ENCODE measurements around the gene ORAI1. TPM values are rescaled to one million over a fixed set of nuclear protein-coding genes. Genes with fewer than 3 reads are reported as not detected.
"Not testable (repeated sequence)": the region's sequence is repeated elsewhere in the genome, so short reads cannot be mapped to it uniquely, and the experiment has no call there.

Gene ORAI1
- total and polyA plus RNA-seq, 2 donors, result 6.4 to 12.8 TPM

- 23% methylated on average over 23 of the region's 23 CpGs for WGBS
- no peaks in the 10 kb centered on the region for H3K27me3 ChIP-seq (ENCODE audit: control insufficient read depth in 2 of 2, insufficient read depth in 1 of 2, low read length in 1 of 2)
- H3K4me1 ChIP-seq (ENCODE audit: control insufficient read depth in 2 of 2, insufficient read depth in 2 of 2, low read length in 2 of 2), result peaks cover 23 to 50% of the 10 kb centered on the region in 2 donors
- H3K4me3 ChIP-seq (ENCODE audit: low read length in 2 of 2), result peak within 1 kb of the TSS; percentile 58 to 82
- H3K27ac ChIP-seq (ENCODE audit: low read depth in 1 of 2, low read length in 1 of 2), result peak within 1 kb of the TSS; percentile 89 to 91
- H3K36me3 ChIP-seq (ENCODE audit: control insufficient read depth in 2 of 2, insufficient read depth in 2 of 2, low read length in 1 of 2), result peaks cover 0 to 3% of the 10 kb centered on the region in 2 donors
- peak in 3 of 9 donors; percentile 38 to 63 (median 41) for DNase-seq (ENCODE audit: low read depth in 6 of 9, low spot score in 9 of 9)
- no peaks in the 10 kb centered on the region for H3K9me3 ChIP-seq (ENCODE audit: control insufficient read depth in 2 of 2, insufficient read depth in 1 of 2, low read length in 1 of 2)
Measured at GRCh38 chr12:121580959-121581685, 45.2 kb upstream of the ORAI1 start, which contains the start of gene KDM2B. Gene KDM2B (minus strand): TSS chr12:121581023. CDS start chr12:121580911, 112 bp downstream.

- H3K4me3 ChIP-seq (ENCODE audit: low read length in 2 of 2), result peak overlapping the region; percentile 58 to 82
- peak in 2 of 9 donors; percentile 29 to 39 for DNase-seq (ENCODE audit: low read depth in 6 of 9, low spot score in 9 of 9)
- no peaks in the 10 kb centered on the region for H3K27me3 ChIP-seq (ENCODE audit: control insufficient read depth in 2 of 2, insufficient read depth in 1 of 2, low read length in 1 of 2)
- H3K9me3 ChIP-seq (ENCODE audit: control insufficient read depth in 2 of 2, insufficient read depth in 1 of 2, low read length in 1 of 2), result no peaks in the 10 kb centered on the region
- WGBS, result 19% methylated on average over 17 of the region's 17 CpGs
- no peaks in the 10 kb centered on the region for H3K36me3 ChIP-seq (ENCODE audit: control insufficient read depth in 2 of 2, insufficient read depth in 2 of 2, low read length in 1 of 2)
- peak overlapping the region; percentile 5 to 25 for H3K27ac ChIP-seq (ENCODE audit: low read depth in 1 of 2, low read length in 1 of 2)
- H3K4me1 ChIP-seq (ENCODE audit: control insufficient read depth in 2 of 2, insufficient read depth in 2 of 2, low read length in 2 of 2), result peaks cover 23 to 48% of the 10 kb centered on the region in 2 donors
Measured at GRCh38 chr12:121581686-121582429, 44.5 kb upstream of the ORAI1 start.

GRCh38 chr12:121582583-121583333 is 43.6 kb upstream of the ORAI1 start:
- 55% methylated on average over 13 of the region's 13 CpGs for WGBS
- no peak overlapping the region for H3K4me3 ChIP-seq (ENCODE audit: low read length in 2 of 2)
- no peaks in the 10 kb centered on the region for H3K27me3 ChIP-seq (ENCODE audit: control insufficient read depth in 2 of 2, insufficient read depth in 1 of 2, low read length in 1 of 2)
- no peaks in the 10 kb centered on the region for H3K36me3 ChIP-seq (ENCODE audit: control insufficient read depth in 2 of 2, insufficient read depth in 2 of 2, low read length in 1 of 2)
- H3K27ac ChIP-seq (ENCODE audit: low read depth in 1 of 2, low read length in 1 of 2), result no peak overlapping the region
- peaks cover 22 to 40% of the 10 kb centered on the region in 2 donors for H3K4me1 ChIP-seq (ENCODE audit: control insufficient read depth in 2 of 2, insufficient read depth in 2 of 2, low read length in 2 of 2)
- DNase-seq (ENCODE audit: low read depth in 6 of 9, low spot score in 9 of 9), result no peak
- no peaks in the 10 kb centered on the region for H3K9me3 ChIP-seq (ENCODE audit: control insufficient read depth in 2 of 2, insufficient read depth in 1 of 2, low read length in 1 of 2)

GRCh38 chr12:121583334-121583661 is 43.0 kb upstream of the ORAI1 start:
- H3K4me1 ChIP-seq (ENCODE audit: control insufficient read depth in 2 of 2, insufficient read depth in 2 of 2, low read length in 2 of 2), result peaks cover 17 to 34% of the 10 kb centered on the region in 2 donors
- H3K36me3 ChIP-seq (ENCODE audit: control insufficient read depth in 2 of 2, insufficient read depth in 2 of 2, low read length in 1 of 2); DNase-seq (ENCODE audit: low read depth in 6 of 9, low spot score in 9 of 9); H3K9me3 ChIP-seq (ENCODE audit: control insufficient read depth in 2 of 2, insufficient read depth in 1 of 2, low read length in 1 of 2); H3K4me3 ChIP-seq (ENCODE audit: low read length in 2 of 2); H3K27ac ChIP-seq (ENCODE audit: low read depth in 1 of 2, low read length in 1 of 2); H3K27me3 ChIP-seq (ENCODE audit: control insufficient read depth in 2 of 2, insufficient read depth in 1 of 2, low read length in 1 of 2): not testable (repeated sequence)
- WGBS, result 95% methylated on average over 2 of the region's 2 CpGs

GRCh38 chr12:121584885-121585284 is 41.4 kb upstream of the ORAI1 start:
- peaks cover 15 to 37% of the 10 kb centered on the region in 2 donors for H3K4me1 ChIP-seq (ENCODE audit: control insufficient read depth in 2 of 2, insufficient read depth in 2 of 2, low read length in 2 of 2)
- not testable (repeated sequence) for H3K4me3 ChIP-seq (ENCODE audit: low read length in 2 of 2)

DNA sequence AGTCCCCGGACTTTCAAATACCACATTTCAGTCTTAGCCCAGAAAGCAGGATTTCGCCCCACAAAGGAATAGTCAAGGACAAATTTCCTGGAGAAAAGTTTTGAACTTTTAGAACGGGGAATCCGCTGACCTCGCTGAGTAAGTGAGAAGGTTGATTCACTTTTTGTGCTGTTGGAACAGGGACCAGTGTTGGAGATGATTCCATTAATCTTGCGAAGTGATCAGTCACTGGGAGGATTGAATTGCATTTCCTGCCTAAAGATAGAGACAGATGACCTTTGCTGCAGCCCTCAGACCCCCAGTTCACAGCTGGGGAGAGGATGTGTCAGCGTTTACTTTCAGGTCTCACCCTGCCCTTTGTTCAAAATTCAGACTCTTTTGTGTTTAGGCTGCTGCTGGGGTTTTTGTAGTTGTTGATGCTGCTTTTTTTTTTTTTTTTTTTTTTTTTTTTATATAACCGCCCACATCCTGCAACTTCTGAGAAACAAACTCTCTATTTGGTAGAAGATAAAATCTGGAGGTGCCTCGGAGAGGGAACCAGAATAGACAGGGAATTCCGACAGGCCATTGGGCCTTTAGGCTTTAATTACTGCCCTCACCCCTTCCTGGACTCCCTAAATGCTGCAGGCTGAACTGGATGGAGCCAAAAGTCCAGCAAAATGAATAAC is 35.7 kb upstream of the ORAI1 start:
- 2% methylated on average over 10 of the region's 10 CpGs for WGBS
- H3K36me3 ChIP-seq (ENCODE audit: control insufficient read depth in 2 of 2, insufficient read depth in 2 of 2, low read length in 1 of 2), result no peaks in the 10 kb centered on the region
- peak in 8 of 9 donors; percentile 58 to 91 (median 78) for DNase-seq (ENCODE audit: low read depth in 6 of 9, low spot score in 9 of 9)
- H3K4me3 ChIP-seq (ENCODE audit: low read length in 2 of 2), result peak overlapping the region; percentile 32 to 53
- peaks cover 12 to 27% of the 10 kb centered on the region in 2 donors for H3K4me1 ChIP-seq (ENCODE audit: control insufficient read depth in 2 of 2, insufficient read depth in 2 of 2, low read length in 2 of 2)
- H3K27me3 ChIP-seq (ENCODE audit: control insufficient read depth in 2 of 2, insufficient read depth in 1 of 2, low read length in 1 of 2), result no peaks in the 10 kb centered on the region
- H3K27ac ChIP-seq (ENCODE audit: low read depth in 1 of 2, low read length in 1 of 2), result peak overlapping the region; percentile 99
- peaks cover 0 to 3% of the 10 kb centered on the region in 2 donors for H3K9me3 ChIP-seq (ENCODE audit: control insufficient read depth in 2 of 2, insufficient read depth in 1 of 2, low read length in 1 of 2)

More at GRCh38 chr12:121584885-121585284, 41.4 kb upstream of the ORAI1 start:
- H3K36me3 ChIP-seq (ENCODE audit: control insufficient read depth in 2 of 2, insufficient read depth in 2 of 2, low read length in 1 of 2); H3K9me3 ChIP-seq (ENCODE audit: control insufficient read depth in 2 of 2, insufficient read depth in 1 of 2, low read length in 1 of 2); H3K27ac ChIP-seq (ENCODE audit: low read depth in 1 of 2, low read length in 1 of 2); H3K27me3 ChIP-seq (ENCODE audit: control insufficient read depth in 2 of 2, insufficient read depth in 1 of 2, low read length in 1 of 2); DNase-seq (ENCODE audit: low read depth in 6 of 9, low spot score in 9 of 9): not testable (repeated sequence)
- 98% methylated on average over 6 of the region's 6 CpGs for WGBS

- 95% methylated on average over 4 of the region's 4 CpGs for WGBS
- Histone ChIP-seq H3K27ac (ENCODE audit: low read depth in 1 of 2, low read length in 1 of 2) (no peak overlapping the region), H3K4me3 (ENCODE audit: low read length in 2 of 2) (no peak overlapping the region), H3K27me3 (ENCODE audit: control insufficient read depth in 2 of 2, insufficient read depth in 1 of 2, low read length in 1 of 2) (no peaks in the 10 kb centered on the region), H3K36me3 (ENCODE audit: control insufficient read depth in 2 of 2, insufficient read depth in 2 of 2, low read length in 1 of 2) (no peaks in the 10 kb centered on the region), H3K4me1 (ENCODE audit: control insufficient read depth in 2 of 2, insufficient read depth in 2 of 2, low read length in 2 of 2) (peaks cover 12 to 27% of the 10 kb centered on the region in 2 donors), H3K9me3 (ENCODE audit: control insufficient read depth in 2 of 2, insufficient read depth in 1 of 2, low read length in 1 of 2) (peaks cover 0 to 3% of the 10 kb centered on the region in 2 donors)
- DNase-seq (ENCODE audit: low read depth in 6 of 9, low spot score in 9 of 9), result no peak
Measured at GRCh38 chr12:121592320-121592719, 34.0 kb upstream of the ORAI1 start.

- H3K9me3 ChIP-seq (ENCODE audit: control insufficient read depth in 2 of 2, insufficient read depth in 1 of 2, low read length in 1 of 2), result peaks cover 0 to 3% of the 10 kb centered on the region in 2 donors
- H3K36me3 ChIP-seq (ENCODE audit: control insufficient read depth in 2 of 2, insufficient read depth in 2 of 2, low read length in 1 of 2), result no peaks in the 10 kb centered on the region
- DNase-seq (ENCODE audit: low read depth in 6 of 9, low spot score in 9 of 9), result no peak
- H3K27me3 ChIP-seq (ENCODE audit: control insufficient read depth in 2 of 2, insufficient read depth in 1 of 2, low read length in 1 of 2), result no peaks in the 10 kb centered on the region
- H3K4me3 ChIP-seq (ENCODE audit: low read length in 2 of 2), result no peak overlapping the region
- H3K27ac ChIP-seq (ENCODE audit: low read depth in 1 of 2, low read length in 1 of 2), result no peak overlapping the region
- peaks cover 7 to 16% of the 10 kb centered on the region in 2 donors for H3K4me1 ChIP-seq (ENCODE audit: control insufficient read depth in 2 of 2, insufficient read depth in 2 of 2, low read length in 2 of 2)
- WGBS, result 97% methylated on average over 12 of the region's 12 CpGs
Measured at GRCh38 chr12:121595520-121595919, 30.8 kb upstream of the ORAI1 start.
